GM23248 (cell line): ENCODE data around the gene RIMOC1. TPM values are rescaled to one million over a fixed set of nuclear protein-coding genes. Genes with fewer than 3 reads are reported as not detected.

Source experiments
- DNase-seq: peaks from one replicate; pipeline ENCODE4 v3.0.0-alpha.2; 2015
- H2AFZ ChIP-seq: fragments of 200-600 bp; sonication (generic); 2 replicates; pipeline ENCODE4 v1.6.1; 2016; ENCODE audit warnings: antibody characterized with exemption
- H3F3A ChIP-seq: fragments of 200-600 bp; sonication (generic); 2 replicates; pipeline ENCODE4 v1.6.1; 2016; ENCODE audit warnings: mild to moderate bottlenecking, antibody characterized with exemption, mixed run types; ENCODE audit not compliant: insufficient read depth
- H3K27ac ChIP-seq: fragments of 200-600 bp; sonication (generic); 2 replicates; pipeline ENCODE4 v1.5.1; 2016; ENCODE audit warnings: mild to moderate bottlenecking
- H3K27me3 ChIP-seq: fragments of 200-600 bp; sonication (generic); replicated peaks from 2 replicates; pipeline ENCODE4 v1.6.1; 2016; ENCODE audit warnings: mild to moderate bottlenecking; ENCODE audit not compliant: insufficient read depth
- H3K36me3 ChIP-seq: fragments of 200-600 bp; sonication (generic); 2 replicates; pipeline ENCODE4 v1.6.1; 2016; ENCODE audit warnings: low read depth, mild to moderate bottlenecking
- H3K4me1 ChIP-seq: fragments of 200-600 bp; sonication (generic); 2 replicates; pipeline ENCODE4 v1.6.1; 2016; ENCODE audit warnings: mild to moderate bottlenecking; ENCODE audit not compliant: insufficient read depth
- H3K4me2 ChIP-seq: fragments of 200-600 bp; sonication (generic); one replicate; pipeline ENCODE4 v1.6.1; 2016; ENCODE audit warnings: mild to moderate bottlenecking; ENCODE audit not compliant: unreplicated experiment
- H3K4me3 ChIP-seq: fragments of 200-600 bp; sonication (generic); 2 replicates; pipeline ENCODE4 v1.5.1; 2016; ENCODE audit warnings: mild to moderate bottlenecking
- H3K79me2 ChIP-seq: fragments of 200-600 bp; sonication (generic); 2 replicates; pipeline ENCODE4 v1.6.1; 2016; ENCODE audit warnings: mild to moderate bottlenecking; ENCODE audit not compliant: insufficient read depth
- H3K9ac ChIP-seq: fragments of 200-600 bp; sonication (generic); 2 replicates; pipeline ENCODE4 v1.6.1; 2016; ENCODE audit warnings: mild to moderate bottlenecking
- H3K9me2 ChIP-seq: fragments of 200-600 bp; sonication (generic); 2 replicates; pipeline ENCODE4 v1.6.1; 2016; ENCODE audit warnings: mixed run types, mild to moderate bottlenecking, moderate library complexity; ENCODE audit not compliant: insufficient read depth
- H3K9me3 ChIP-seq: fragments of 200-600 bp; sonication (generic); one replicate; pipeline ENCODE4 v1.6.1; 2017; ENCODE audit warnings: low read depth
- H4K20me1 ChIP-seq: fragments of 200-600 bp; sonication (generic); 2 replicates; pipeline ENCODE4 v1.6.0; 2016; ENCODE audit not compliant: insufficient read depth
- EZH2 ChIP-seq: fragments of 200-600 bp; sonication (generic); IDR thresholded peaks from 2 replicates; pipeline ENCODE4 v1.6.1; 2018; ENCODE audit warnings: antibody characterized with exemption, mild to moderate bottlenecking; ENCODE audit not compliant: insufficient read depth, poor library complexity, severe bottlenecking
- EZH2phosphoT487 ChIP-seq: fragments of 200-600 bp; sonication (generic); IDR thresholded peaks from 2 replicates; pipeline ENCODE4 v1.6.1; 2018; ENCODE audit warnings: antibody characterized with exemption, moderate library complexity, mild to moderate bottlenecking, low read depth; ENCODE audit not compliant: insufficient read depth
- WGBS, 2 experiments: methylation state at CpG; one replicate each; pipeline ENCODE4 v1.1.6; 2015 to 2017; ENCODE audit warnings: low lambda C conversion rate in 2 of 2, low coverage in 1 of 2; ENCODE audit errors: missing lambda C conversion rate in 2 of 2; 5-methylcytosine and 5-hydroxymethylcytosine counted together
- in situ Hi-C: fragments of 300-500 bp; cut with MboI; formaldehyde crosslinking; loops from 2 replicates; pipeline ENCODE4 v1.15.0; 2020
- polyA plus RNA-seq: library from polyadenylated mRNA; unstranded; fragments of >200 nt; fragmentation: Nextera tagmentation; extraction: Ambion mirVana; gene quantifications from 2 replicates; pipeline ENCODE4 v1.2.1, GENCODE V29; 2016
- total RNA-seq: library from RNA; depleted of rRNA; stranded (reverse); fragments of >200 nt; shearing (Covaris generic); gene quantifications from 2 replicates; pipeline ENCODE4 v1.2.3, GENCODE V29; 2014

RIMOC1 gene
- total and polyA plus RNA-seq, 2 experiments from 2014 or later, result 17.0 to 20.4 TPM

DNA sequence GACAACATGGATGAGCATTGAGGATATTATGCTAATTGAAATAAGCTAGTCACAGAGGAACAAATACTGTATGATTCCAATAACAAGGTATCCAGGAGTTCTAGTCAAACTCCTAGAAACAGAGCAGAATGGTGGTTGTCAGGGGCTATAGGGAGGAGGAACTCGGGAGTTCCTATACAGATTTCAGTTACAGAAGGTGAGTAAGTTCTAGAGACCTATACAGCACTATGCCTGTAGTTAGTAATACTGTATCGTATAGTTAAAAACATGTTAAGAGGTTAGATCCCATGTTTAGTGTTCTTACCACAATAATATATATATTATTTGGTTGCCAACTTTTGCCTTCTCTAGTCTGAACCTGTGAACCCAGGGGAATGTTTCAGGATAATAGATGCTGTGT, 26.0 kb upstream of the RIMOC1 start:
- Histone ChIP-seq H4K20me1 (no peaks in the 10 kb centered on the region), H3K27ac (no peak overlapping the region), H3K9ac (no peak overlapping the region), H2AFZ (no peak overlapping the region), H3K9me2 (no peaks in the 10 kb centered on the region), H3K4me1 (no peaks in the 10 kb centered on the region), H3K79me2 (no peaks in the 10 kb centered on the region), H3K36me3 (no peaks in the 10 kb centered on the region), H3K9me3 (no peaks in the 10 kb centered on the region), H3K27me3 (0 out of 2 replicates have a peak, but pooled peaks cover 3% of the 10 kb centered on the region), H3F3A (no peaks in the 10 kb centered on the region), H3K4me3 (no peak overlapping the region), H3K4me2 (no peak overlapping the region)
- in situ Hi-C loops, result no loop called here
- no peak for DNase-seq
- 44 to 50% methylated on average over 2 of the region's 2 CpGs for WGBS, 2 experiments
- no peak for TF ChIP-seq EZH2phosphoT487
- TF ChIP-seq EZH2, result no peak

DNA sequence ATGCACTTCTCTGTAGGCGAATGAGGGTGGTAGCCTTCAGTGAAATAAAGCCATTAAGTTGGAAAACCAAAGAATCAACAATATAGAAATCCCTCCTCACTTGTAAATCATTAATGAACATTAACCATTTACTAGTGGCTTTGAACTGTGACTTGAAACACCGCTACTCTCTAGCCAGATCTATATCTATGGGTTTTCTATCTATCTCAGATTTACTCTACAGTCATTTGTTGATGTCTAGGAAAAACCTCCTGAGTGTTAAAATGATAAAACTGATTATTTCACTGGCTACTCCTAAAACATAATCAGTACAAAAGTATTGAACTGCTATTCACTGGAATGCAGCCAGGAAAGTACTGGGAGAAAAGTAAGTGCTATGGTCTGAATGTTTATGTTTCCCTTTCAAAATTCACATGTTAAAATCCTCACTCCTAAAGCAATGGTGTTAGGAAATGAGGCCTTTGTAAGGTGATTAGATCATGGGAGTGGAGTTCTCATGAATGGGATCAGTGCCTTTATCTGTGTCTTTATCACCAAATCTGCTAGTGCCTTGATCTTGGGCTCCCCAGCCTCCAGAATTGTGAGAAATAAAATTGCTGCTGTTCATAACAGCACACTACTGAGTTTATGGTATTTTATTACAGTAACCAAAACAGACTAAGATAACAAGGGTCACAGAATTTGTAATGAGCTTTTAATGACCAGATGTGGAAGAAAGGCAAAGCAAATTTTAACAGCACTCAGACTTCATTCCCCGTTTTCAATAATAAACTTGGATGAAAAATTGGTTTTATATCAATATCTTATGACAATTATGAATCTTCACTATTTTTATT, 25.3 kb upstream of the RIMOC1 start:
- Histone ChIP-seq H3K9ac (no peak overlapping the region), H3K4me1 (no peaks in the 10 kb centered on the region), H3K36me3 (no peaks in the 10 kb centered on the region), H2AFZ (no peak overlapping the region), H4K20me1 (no peaks in the 10 kb centered on the region), H3K27ac (no peak overlapping the region), H3K4me3 (no peak overlapping the region), H3K9me2 (no peaks in the 10 kb centered on the region), H3K27me3 (0 out of 2 replicates have a peak, but pooled peaks cover 3% of the 10 kb centered on the region), H3F3A (no peaks in the 10 kb centered on the region), H3K9me3 (no peaks in the 10 kb centered on the region), H3K79me2 (no peaks in the 10 kb centered on the region), H3K4me2 (no peak overlapping the region)
- in situ Hi-C loops, result no loop called here
- 49 to 56% methylated on average over 3 of the region's 3 CpGs for WGBS, 2 experiments
- TF ChIP-seq EZH2, result no peak
- no peak for TF ChIP-seq EZH2phosphoT487
- no peak for DNase-seq

- Histone ChIP-seq H3K4me1 (no peaks in the 10 kb centered on the region), H3K27me3 (no peaks in the 10 kb centered on the region), H3K9me3 (no peaks in the 10 kb centered on the region), H3K4me3 (no peak overlapping the region), H3K27ac (no peak overlapping the region), H2AFZ (no peak overlapping the region; the same call in 1 of the 2 replicates), H3K9me2 (no peaks in the 10 kb centered on the region), H3K79me2 (no peaks in the 10 kb centered on the region), H4K20me1 (no peaks in the 10 kb centered on the region), H3K4me2 (no peak overlapping the region), H3K36me3 (no peaks in the 10 kb centered on the region), H3F3A (no peaks in the 10 kb centered on the region), H3K9ac (no peak overlapping the region)
- 30 to 40% methylated on average over 5 of the region's 5 CpGs for WGBS, 2 experiments
- in situ Hi-C loops, result no loop called here
- no peak for DNase-seq
- TF ChIP-seq EZH2, result no peak
- no peak for TF ChIP-seq EZH2phosphoT487
Observed at GRCh38 chr5:41882765-41883164, 21.4 kb upstream of the RIMOC1 start.

DNA sequence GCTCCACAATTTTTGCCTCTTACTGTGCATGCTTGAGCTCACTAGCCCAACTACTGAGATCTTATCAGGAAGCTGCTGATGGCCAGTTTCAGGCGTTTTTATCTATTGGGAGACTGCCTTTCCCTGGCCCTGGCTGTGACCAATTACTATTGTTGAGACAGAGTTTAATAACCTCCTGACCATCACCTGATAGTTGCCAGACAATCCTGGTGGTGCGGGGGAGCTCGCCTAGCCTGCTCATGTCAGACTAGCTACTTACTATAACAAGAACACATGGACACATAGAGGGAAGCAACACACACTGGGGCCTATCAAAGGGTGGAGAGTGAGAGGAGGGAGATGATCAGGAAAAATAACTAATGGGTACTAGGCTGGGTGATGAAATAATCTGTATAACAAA, 20.9 kb upstream of the RIMOC1 start:
- WGBS, 2 experiments, result 62 to 66% methylated on average over 3 of the region's 3 CpGs
- no peak overlapping the region for H3K27ac ChIP-seq
- no peaks in the 10 kb centered on the region for H3K9me2 ChIP-seq
- no peak overlapping the region for H3K4me3 ChIP-seq
- H3K79me2 ChIP-seq, result no peaks in the 10 kb centered on the region
- TF ChIP-seq EZH2 (no peak), EZH2phosphoT487 (no peak)
- in situ Hi-C loops, result no loop called here
- no peaks in the 10 kb centered on the region for H3K27me3 ChIP-seq
- no peaks in the 10 kb centered on the region for H3K9me3 ChIP-seq
- H3K9ac ChIP-seq, result no peak overlapping the region
- H3K36me3 ChIP-seq, result no peaks in the 10 kb centered on the region
- H3F3A ChIP-seq, result no peaks in the 10 kb centered on the region
- H3K4me2 ChIP-seq, result no peak overlapping the region
- H2AFZ ChIP-seq, result no peak overlapping the region
- no peaks in the 10 kb centered on the region for H3K4me1 ChIP-seq
- DNase-seq, result no peak
- no peaks in the 10 kb centered on the region for H4K20me1 ChIP-seq
